Measurements from ENCODE around the gene SF3B4. TPM values are rescaled to one million over a fixed set of nuclear protein-coding genes. Genes with fewer than 3 reads are reported as not detected.
A peak's percentile ranks its signal among the peaks of the same experiment; 100 is the strongest.
"Not testable (repeated sequence)": the region's sequence is repeated elsewhere in the genome, so short reads cannot be mapped to it uniquely, and the experiment has no call there.

The SF3B4 gene
- total RNA-seq, 2 donors from 2014 or later: 5.7 to 12.3 TPM

- Histone ChIP-seq H3K9me3 (no peaks in the 10 kb centered on the region), H3K36me3 (peaks cover 67% of the 10 kb centered on the region), H3K27me3 (no peaks in the 10 kb centered on the region), H3K27ac (no peak overlapping the region), H3K4me3 (no peak overlapping the region), H3K4me1 (peaks cover 0 to 14% of the 10 kb centered on the region in 2 donors)
- no peak for TF ChIP-seq CTCF (IDR thresholded peaks at IDR 0.05)
- DNase-seq (ENCODE audit: low spot score): no peak
Measured at GRCh38 chr1:149966405-149966804, 38.8 kb upstream of the SF3B4 start.

GRCh38 chr1:149965440-149965839, 37.8 kb upstream of the SF3B4 start:
- no peak overlapping the region for H3K27ac ChIP-seq
- no peak for TF ChIP-seq CTCF (IDR thresholded peaks at IDR 0.05)
- H3K27me3 ChIP-seq: no peaks in the 10 kb centered on the region
- H3K4me1 ChIP-seq: peaks cover 0 to 14% of the 10 kb centered on the region in 2 donors
- H3K9me3 ChIP-seq: no peaks in the 10 kb centered on the region
- peaks cover 74% of the 10 kb centered on the region for H3K36me3 ChIP-seq
- DNase-seq (ENCODE audit: low spot score): no peak
- H3K4me3 ChIP-seq: no peak overlapping the region

GRCh38 chr1:149963358-149963757, 35.8 kb upstream of the SF3B4 start:
- Histone ChIP-seq H3K4me3 (no peak overlapping the region), H3K27me3 (no peaks in the 10 kb centered on the region), H3K27ac (peak overlapping the region in 1 of 2 donors; percentile 39), H3K36me3 (peaks cover 74% of the 10 kb centered on the region), H3K9me3 (no peaks in the 10 kb centered on the region), H3K4me1 (peaks cover 0 to 14% of the 10 kb centered on the region in 2 donors)
- TF ChIP-seq CTCF (IDR thresholded peaks at IDR 0.05): no peak
- no peak for DNase-seq (ENCODE audit: low spot score)

- peaks cover 78% of the 10 kb centered on the region for H3K36me3 ChIP-seq
Measured at GRCh38 chr1:149962736-149963135, 35.1 kb upstream of the SF3B4 start.

GRCh38 chr1:149962039-149962647, 34.5 kb upstream of the SF3B4 start:
- DNase-seq (ENCODE audit: low spot score): peak; percentile 73

More at GRCh38 chr1:149962736-149963135, 35.1 kb upstream of the SF3B4 start:
- peak overlapping the region; percentile 6 to 39 for H3K27ac ChIP-seq
- no peak for TF ChIP-seq CTCF (IDR thresholded peaks at IDR 0.05)
- DNase-seq (ENCODE audit: low spot score): no peak
- H3K4me1 ChIP-seq: peaks cover 0 to 14% of the 10 kb centered on the region in 2 donors
- H3K27me3 ChIP-seq: no peaks in the 10 kb centered on the region
- no peaks in the 10 kb centered on the region for H3K9me3 ChIP-seq
- no peak overlapping the region for H3K4me3 ChIP-seq

GRCh38 chr1:149957548-149957947, 29.9 kb upstream of the SF3B4 start:
- H3K9me3 ChIP-seq; H3K27me3 ChIP-seq; H3K4me1 ChIP-seq; DNase-seq (ENCODE audit: low spot score); H3K27ac ChIP-seq; H3K4me3 ChIP-seq: not testable (repeated sequence)
- peaks cover 36% of the 10 kb centered on the region for H3K36me3 ChIP-seq

More at GRCh38 chr1:149962039-149962647, 34.5 kb upstream of the SF3B4 start:
- H3K27me3 ChIP-seq: no peaks in the 10 kb centered on the region
- peak; percentile 56 to 85 for TF ChIP-seq CTCF (IDR thresholded peaks at IDR 0.05)
- peak overlapping the region; percentile 6 to 39 for H3K27ac ChIP-seq
- H3K4me1 ChIP-seq: peaks cover 0 to 14% of the 10 kb centered on the region in 2 donors
- H3K36me3 ChIP-seq: peaks cover 77% of the 10 kb centered on the region
- no peak overlapping the region for H3K4me3 ChIP-seq
- H3K9me3 ChIP-seq: no peaks in the 10 kb centered on the region
